Ovary (tissue), 3 donors: ENCODE results near the gene FAHD2B.
"Not testable (repeated sequence)": the region's sequence is repeated elsewhere in the genome, so short reads cannot be mapped to it uniquely, and the experiment has no call there.

Experiments used
- CTCF ChIP-seq, 3 donors: fragments of 450-650 bp in 2 of 3; fragments of 200-600 bp in 1 of 3; IDR thresholded peaks; one replicate each; pipeline versions ENCODE4 v1.5.1 to v1.8.0; 2016 to 2022; ENCODE audit warnings: antibody characterized with exemption in 3 of 3, mild to moderate bottlenecking in 1 of 3
- EP300 ChIP-seq: sonication (generic); formaldehyde crosslinking; IDR thresholded peaks from one replicate; pipeline ENCODE4 v1.6.1; 2017; ENCODE audit warnings: antibody characterized with exemption
- POLR2A ChIP-seq: fragments of 450-650 bp; IDR thresholded peaks from one replicate; pipeline ENCODE4 v1.6.1; 2017; ENCODE audit warnings: antibody characterized with exemption, mild to moderate bottlenecking, moderate library complexity
- donor health status: DM: no; HTN: no; CAD: no.

GRCh38 chr2:97085093-97085492, 9.6 kb downstream of the FAHD2B start:
- not testable (repeated sequence) for TF ChIP-seq EP300; POLR2A; CTCF (IDR thresholded peaks at IDR 0.05)
